Testis (tissue), 2 donors: ENCODE measurements around the gene PSMG2.

Experiments
- POLR2A ChIP-seq: fragments of 450-650 bp; IDR thresholded peaks from one replicate; pipeline ENCODE4 v1.6.1; 2017; ENCODE audit warnings: antibody characterized with exemption, mild to moderate bottlenecking, moderate library complexity
- TF ChIP-seq, protein P1 (sequence below), 3 experiments: fragments of 450-650 bp in 2 of 3; fragments of 200-600 bp in 1 of 3; sonication (generic) in 1 of 3; IDR thresholded peaks; one replicate each; pipeline ENCODE4 v1.5.1; 2016 to 2019; ENCODE audit warnings: antibody characterized with exemption in 3 of 3, mild to moderate bottlenecking in 2 of 3, moderate library complexity in 1 of 3

DNA sequence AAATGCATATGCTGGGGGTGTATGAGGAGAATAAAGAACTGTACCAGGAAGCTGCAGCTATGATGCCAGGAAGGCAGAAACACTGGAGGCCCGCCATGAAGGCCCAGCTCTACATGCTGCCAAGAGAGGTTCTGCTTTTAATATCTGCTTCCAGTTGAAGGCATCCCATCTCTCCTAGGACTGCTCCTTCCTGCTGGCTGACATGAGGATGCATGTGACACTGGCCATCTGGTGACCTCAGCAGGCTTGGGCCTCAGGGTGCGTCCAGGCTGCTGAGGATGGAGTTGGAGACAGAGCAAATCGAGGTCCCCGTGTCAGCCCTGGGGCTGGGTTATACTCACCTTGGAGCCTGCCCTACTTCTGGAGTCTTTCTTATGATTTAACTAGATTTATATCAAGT lies 49.0 kb downstream of the PSMG2 start:
- TF ChIP-seq, protein P1, sequence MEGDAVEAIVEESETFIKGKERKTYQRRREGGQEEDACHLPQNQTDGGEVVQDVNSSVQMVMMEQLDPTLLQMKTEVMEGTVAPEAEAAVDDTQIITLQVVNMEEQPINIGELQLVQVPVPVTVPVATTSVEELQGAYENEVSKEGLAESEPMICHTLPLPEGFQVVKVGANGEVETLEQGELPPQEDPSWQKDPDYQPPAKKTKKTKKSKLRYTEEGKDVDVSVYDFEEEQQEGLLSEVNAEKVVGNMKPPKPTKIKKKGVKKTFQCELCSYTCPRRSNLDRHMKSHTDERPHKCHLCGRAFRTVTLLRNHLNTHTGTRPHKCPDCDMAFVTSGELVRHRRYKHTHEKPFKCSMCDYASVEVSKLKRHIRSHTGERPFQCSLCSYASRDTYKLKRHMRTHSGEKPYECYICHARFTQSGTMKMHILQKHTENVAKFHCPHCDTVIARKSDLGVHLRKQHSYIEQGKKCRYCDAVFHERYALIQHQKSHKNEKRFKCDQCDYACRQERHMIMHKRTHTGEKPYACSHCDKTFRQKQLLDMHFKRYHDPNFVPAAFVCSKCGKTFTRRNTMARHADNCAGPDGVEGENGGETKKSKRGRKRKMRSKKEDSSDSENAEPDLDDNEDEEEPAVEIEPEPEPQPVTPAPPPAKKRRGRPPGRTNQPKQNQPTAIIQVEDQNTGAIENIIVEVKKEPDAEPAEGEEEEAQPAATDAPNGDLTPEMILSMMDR (IDR thresholded peaks at IDR 0.05) = no peak
- TF ChIP-seq POLR2A = no peak
